NCI-H1105 treated with DMSO at 0.1 percent for 48 hours (cell line): ENCODE results near the gene ELFN2.
"Not testable (repeated sequence)": the region's sequence is repeated elsewhere in the genome, so short reads cannot be mapped to it uniquely, and the experiment has no call there.

Experiments used
- DNase-seq: peaks from one replicate; lab custom pipeline; 2025; lab: John Stamatoyannopoulos, UW

Gene ELFN2

DNA sequence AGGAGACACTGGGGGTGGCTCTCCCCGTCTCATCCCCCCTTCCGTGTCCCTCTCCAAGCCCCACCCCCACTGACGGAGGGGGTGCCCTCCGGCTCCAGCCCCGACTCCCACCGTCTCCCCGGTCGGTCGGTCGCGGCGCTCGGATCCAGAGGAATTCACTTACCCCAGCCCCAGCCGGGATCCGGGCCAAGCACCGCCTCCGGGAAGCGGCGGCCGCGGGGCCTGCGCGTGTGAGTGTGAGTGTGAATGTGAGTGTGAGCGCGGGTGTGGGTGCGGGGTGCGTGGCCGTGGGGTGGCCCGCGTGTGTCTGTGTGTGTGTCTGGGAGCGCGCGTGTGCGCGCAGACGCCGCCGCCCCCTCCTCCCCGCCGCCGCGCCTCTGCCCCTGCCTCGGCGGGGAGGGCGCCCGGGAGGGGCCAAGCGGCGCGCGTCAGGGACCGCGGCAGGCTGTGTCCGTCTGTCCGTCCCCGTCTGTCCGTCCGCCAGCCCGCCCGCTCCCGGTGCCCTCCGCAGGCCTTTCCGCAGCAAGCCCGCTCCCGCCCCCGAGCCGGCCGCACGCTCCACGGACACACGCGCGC lies at the start of gene ELFN2:
TSS of gene ELFN2 (minus strand) at position 345 of the 576 bp plus-strand sequence. CDS start 51,945 bp downstream, outside the sequence.
- DNase-seq, result no peak

DNA sequence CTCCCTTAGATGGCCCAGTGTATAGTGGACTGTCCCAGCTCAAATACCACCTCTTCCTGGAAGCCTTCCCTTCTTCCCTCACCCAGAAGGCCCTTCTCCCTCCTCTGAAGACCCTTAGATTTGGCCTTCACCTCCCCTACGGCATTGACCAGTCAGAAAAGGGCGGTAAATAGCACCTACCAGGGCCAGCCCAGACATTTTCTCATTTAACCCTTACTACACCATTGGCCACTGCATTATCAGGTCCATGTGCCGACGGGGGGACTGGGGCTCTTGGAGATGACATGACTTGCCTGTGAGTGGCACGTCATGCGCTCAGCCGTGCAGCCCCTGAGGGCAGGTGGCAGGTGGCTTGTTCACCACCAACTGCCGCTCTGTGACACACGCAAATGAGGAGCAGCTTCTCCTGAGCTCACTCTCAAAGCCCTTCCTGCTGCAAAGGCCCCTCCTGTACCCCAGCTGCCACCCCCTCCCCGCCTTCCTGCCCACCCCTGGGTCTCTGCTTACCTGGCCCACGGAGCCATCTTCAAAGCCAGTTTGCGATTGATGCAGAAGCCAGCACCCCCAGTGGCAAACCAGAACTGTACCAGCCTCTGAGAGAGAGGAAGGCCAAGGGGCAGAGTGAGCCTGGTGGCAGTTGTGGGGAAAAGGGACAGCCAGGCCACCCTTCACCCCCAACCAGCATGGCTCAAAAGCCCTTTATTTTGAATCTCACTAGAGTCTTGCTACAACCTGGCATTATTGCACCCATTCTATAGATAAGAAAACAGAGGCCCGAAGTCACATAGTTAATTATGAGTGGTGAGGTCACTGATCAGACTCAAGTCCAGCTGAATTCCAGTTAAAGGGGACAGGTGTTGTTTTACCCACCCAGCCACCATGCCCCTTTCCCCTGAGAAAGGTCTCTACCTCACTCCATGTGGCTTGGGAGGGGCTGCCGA lies 49.4 kb upstream of the ELFN2 start:
- DNase-seq, result no peak

DNA sequence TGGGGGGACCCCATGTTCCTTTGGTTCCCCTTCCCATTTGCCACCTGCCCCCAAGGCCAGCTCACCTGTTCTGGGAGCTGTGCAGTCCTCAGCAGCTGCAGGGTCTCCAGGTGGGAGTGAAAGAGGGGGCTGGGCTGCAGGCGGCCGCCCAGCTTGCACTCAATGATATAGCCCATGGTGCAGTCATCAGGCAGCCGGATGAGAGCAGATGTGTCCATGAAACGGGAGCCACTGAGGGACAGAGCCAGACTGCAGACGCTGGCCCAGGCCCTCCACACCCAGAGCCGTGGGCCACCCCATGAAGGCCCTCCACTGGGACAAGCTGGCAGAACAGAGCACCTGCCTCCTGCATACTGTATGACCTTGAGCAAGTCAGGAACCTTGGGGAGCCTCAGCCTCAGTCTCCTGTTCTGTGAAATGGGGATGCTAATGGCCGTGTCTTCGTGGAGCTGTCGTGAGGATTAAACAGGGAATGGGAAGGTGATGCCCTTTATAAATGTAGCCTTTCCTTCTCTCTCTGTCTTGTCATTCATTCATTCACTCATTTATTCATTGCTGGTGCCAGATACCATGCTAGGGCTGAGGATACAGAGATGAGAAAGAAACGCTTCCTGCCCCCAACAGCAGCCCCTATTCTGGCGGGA lies 47.3 kb upstream of the ELFN2 start:
- DNase-seq, result no peak

GRCh38 chr22:37473437-37473946 lies 46.2 kb upstream of the ELFN2 start:
- DNase-seq, result no peak

DNA sequence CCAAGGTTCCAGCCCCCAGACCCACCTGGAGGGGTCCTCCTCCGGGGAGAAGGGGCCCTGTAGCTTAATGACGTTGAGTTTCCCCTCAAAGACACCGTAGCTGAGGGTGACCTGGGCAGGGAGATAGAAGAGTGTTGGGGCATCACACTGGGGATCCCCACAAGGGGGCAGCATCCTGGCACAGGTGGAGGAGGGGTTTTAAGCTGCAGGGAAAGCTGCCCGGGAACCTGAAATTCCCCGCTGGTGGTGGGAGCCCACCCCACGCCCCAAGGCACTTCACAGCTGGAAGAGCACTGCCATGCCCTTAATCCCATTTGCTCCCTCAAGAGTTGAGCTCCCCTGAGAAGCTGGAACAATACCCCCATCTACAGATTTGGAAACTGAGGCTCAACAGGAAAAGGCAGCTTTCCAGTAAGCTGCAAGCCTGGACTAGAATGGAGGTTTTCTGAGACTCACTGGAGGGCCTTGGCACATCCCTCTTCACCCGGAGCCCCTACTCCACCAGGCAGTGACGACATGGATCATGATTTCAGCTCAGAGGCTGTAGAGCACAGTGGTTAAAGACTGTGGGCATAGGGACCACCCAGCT lies 45.2 kb upstream of the ELFN2 start:
- peak; percentile 11 for DNase-seq

- DNase-seq, result no peak
These were observed 44.6 kb upstream of the ELFN2 start for GRCh38 chr22:37471727-37472417.

DNA sequence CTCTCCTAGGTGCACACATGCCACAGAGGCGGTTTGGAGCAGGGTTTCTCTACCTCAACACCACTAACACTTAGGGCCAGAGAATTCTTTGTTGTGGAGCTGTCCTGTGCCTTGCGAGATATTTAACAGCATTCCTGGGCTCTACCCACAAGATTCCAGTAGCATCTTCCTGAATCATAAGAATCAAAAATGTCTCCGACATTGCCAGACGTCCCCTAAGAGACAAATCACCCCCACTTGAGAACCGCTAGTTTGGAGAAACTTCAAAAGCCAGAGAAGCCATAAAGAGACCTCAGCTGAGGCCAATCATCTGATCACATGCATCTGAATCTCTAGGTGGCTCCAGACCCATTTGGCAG lies 42.8 kb upstream of the ELFN2 start:
- no peak for DNase-seq

DNA sequence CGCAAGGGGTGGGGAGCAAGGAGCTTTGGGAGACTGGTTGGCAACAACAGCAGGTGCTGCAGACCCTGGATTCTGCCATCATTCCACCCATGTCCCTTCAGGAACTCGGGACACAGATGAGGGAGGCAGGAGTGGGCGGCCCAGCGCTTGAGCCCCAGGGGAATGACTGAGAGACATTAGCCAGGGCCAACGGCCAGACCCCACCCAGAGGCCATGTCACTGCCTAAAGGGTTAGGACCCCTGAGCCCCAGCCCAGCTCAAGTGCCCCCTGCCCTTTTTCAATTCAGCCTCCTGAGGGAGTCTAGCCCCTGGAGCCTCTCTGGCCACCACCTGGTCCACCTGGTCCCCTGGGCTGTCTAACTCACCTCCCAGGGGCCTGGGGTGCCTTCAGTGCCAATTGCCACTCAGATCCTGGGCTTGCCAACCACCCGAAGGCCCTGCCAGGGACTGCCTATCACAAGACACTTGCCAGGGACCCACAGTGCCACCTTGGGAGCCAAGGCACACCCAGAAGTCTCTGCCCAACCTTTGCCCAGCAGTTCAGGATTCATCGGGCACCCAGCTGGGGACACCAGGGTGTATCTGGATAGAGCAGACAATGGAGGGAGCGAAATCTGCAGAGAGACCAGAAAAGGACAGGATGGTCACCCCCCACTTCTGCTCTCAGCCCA lies 42.3 kb upstream of the ELFN2 start:
- no peak for DNase-seq

DNA sequence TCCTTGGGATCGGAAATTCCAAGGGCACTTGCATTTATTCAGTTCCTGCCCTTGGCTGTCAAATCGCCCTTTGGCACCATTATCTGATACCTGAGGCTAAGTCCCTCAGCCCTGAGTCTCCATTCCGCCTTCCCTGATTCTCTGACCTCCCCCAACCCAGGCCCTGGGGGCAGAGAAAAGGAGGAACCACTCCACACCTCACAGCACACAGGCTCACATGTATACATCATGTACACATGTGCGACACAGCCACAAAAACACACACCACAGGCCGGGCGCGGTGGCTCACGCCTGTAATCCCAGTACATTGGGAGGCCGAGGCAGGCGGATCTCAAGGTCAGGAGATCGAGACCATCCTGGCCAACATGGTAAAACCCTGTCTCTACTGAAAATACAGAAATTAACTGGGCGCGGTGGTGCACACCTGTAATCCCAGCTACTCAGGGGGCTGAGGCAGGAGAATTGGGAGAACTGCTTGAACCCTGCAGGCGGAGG lies 41.0 kb upstream of the ELFN2 start:
- DNase-seq, result not testable (repeated sequence)

- no peak for DNase-seq
These were observed 40.2 kb upstream of the ELFN2 start for GRCh38 chr22:37467391-37467955.

DNA sequence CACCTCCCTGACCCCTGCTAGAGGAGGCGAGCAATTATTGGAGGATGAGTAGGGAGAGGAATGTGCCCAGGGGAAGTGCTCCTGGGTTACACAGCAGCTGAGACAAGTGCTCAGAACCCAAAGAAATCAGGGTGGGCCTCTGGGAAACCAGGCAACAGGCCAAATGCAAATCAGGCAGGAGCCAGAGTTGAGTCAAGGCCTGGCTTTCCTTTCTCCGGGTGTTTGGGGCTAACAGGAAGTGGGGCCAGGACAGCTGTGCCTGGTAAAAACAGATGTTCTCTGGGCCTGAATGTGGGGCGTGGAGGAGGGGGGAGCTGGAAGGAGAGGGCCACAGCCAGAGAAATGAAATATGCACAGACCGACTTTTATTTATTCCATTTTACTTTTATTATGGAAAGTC lies 36.9 kb upstream of the ELFN2 start:
- DNase-seq, result no peak

- DNase-seq, result no peak
These were observed 35.7 kb upstream of the ELFN2 start for GRCh38 chr22:37462983-37463382.

- no peak for DNase-seq
These were observed 35.2 kb upstream of the ELFN2 start for GRCh38 chr22:37462436-37462835.

- no peak for DNase-seq
These were observed 34.7 kb upstream of the ELFN2 start for GRCh38 chr22:37461961-37462360.

- no peak for DNase-seq
These were observed 33.4 kb upstream of the ELFN2 start for GRCh38 chr22:37460684-37461083.

GRCh38 chr22:37459206-37459605 lies 31.9 kb upstream of the ELFN2 start:
- no peak for DNase-seq

DNA sequence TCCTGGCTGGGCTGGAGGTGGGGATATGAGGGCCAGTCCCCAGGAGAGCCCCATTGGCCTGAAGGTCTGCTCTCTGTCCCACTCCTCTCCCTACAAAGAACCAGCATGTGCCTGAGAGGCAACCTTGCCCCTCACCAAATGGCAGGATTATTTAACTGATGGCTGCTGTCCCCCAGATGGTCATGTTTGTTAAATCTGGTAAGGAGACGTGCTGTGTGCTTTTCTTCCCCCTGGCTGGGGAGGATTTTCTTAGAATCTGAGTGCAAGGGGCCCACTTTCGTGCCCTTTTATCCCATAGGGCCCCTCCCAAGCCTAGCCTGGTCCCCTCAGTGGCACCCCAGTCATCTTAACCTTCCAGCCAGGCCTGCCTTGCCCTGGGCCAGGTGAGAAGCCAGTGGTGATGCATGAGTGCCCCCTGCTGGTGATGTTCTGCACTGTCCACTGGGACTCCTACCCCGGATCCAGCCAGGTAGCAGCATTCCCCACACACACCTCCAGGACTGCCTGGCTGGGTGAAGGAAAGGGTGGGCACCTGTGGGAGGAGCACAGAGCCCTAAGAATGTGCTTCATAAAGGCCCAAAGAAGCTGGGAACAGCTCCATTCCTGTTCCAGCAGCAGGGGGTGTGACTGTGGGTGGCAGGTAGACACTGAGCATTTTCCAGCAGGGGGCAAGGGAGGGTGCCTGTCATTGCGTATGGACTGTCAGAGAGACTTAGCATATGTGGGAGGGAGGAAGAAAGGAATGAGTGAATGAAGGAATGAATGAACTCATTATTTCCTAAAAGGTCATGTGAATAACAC lies 30.0 kb upstream of the ELFN2 start:
- peak; percentile 25 for DNase-seq

- DNase-seq, result no peak
These were observed 29.1 kb upstream of the ELFN2 start for GRCh38 chr22:37456346-37456745.

DNA sequence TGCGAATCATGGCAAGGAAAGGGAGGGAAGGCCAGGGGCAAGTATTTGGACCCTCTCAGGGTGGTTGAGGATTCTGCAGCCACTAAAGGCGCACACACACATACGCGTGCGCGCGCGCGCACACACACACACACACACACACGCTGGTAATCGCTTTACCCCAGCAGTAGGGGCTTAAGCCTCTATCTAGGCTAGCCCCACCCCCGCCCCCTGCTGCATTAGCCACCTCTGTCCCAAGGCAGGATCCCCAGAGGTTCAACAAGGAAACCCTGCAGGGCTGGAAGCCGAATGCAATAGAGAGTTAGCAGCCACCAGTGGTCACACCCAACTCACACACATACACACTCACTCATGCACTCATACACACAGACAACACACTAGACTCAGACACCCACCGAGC lies 28.6 kb upstream of the ELFN2 start:
- no peak for DNase-seq
